ENCODE data around the gene NUDT9. TPM values are rescaled to one million over a fixed set of nuclear protein-coding genes. Genes with fewer than 3 reads are reported as not detected.

The NUDT9 gene
- total RNA-seq, 1 donor from 2014 or later: 43.9 TPM

- Histone ChIP-seq H3K27me3 (no peaks in the 10 kb centered on the region), H3K4me1 (no peaks in the 10 kb centered on the region), H3K36me3 (peaks cover 16% of the 10 kb centered on the region), H3K4me3 (no peak overlapping the region), H3K9me3 (no peaks in the 10 kb centered on the region), H3K27ac (no peak overlapping the region)
- peak; percentile 64 for ATAC-seq
- no peak for DNase-seq
- intact Hi-C loops (cut with DNase I): loop anchor here (10.0 kb wide), 1 partner anchor 86 kb away; no protein-coding TSS in a partner anchor
- no peak for TF ChIP-seq CTCF (IDR thresholded peaks at IDR 0.05)
Observed at GRCh38 chr4:87461281-87461700, 38.9 kb downstream of the NUDT9 start.

GRCh38 chr4:87462102-87462501 lies 39.7 kb downstream of the NUDT9 start:
- DNase-seq: no peak
- H3K36me3 ChIP-seq: peaks cover 16% of the 10 kb centered on the region
- H3K4me1 ChIP-seq: no peaks in the 10 kb centered on the region
- no peak for TF ChIP-seq CTCF (IDR thresholded peaks at IDR 0.05)
- H3K9me3 ChIP-seq: no peaks in the 10 kb centered on the region
- H3K27me3 ChIP-seq: no peaks in the 10 kb centered on the region
- no peak overlapping the region for H3K4me3 ChIP-seq
- no peak overlapping the region for H3K27ac ChIP-seq
- ATAC-seq: peak; percentile 51
- intact Hi-C loops (cut with DNase I): loop anchor here (10.0 kb wide), 1 partner anchor 87 kb away; no protein-coding TSS in a partner anchor

GRCh38 chr4:87465739-87466366 lies 43.5 kb downstream of the NUDT9 start:
- TF ChIP-seq CTCF (IDR thresholded peaks at IDR 0.05): peak; percentile 69
- H3K27me3 ChIP-seq: no peaks in the 10 kb centered on the region
- intact Hi-C loops (cut with DNase I): loop anchor here (10.0 kb wide), 1 partner anchor 91 kb away; no protein-coding TSS in a partner anchor
- no peaks in the 10 kb centered on the region for H3K9me3 ChIP-seq
- DNase-seq (no peak), ATAC-seq (peak; percentile 66)
- no peak overlapping the region for H3K27ac ChIP-seq
- no peak overlapping the region for H3K4me3 ChIP-seq
- H3K4me1 ChIP-seq: no peaks in the 10 kb centered on the region
- no peaks in the 10 kb centered on the region for H3K36me3 ChIP-seq

- no peaks in the 10 kb centered on the region for H3K27me3 ChIP-seq
- DNase-seq (no peak), ATAC-seq (no peak)
- H3K4me1 ChIP-seq: no peaks in the 10 kb centered on the region
- intact Hi-C loops (cut with DNase I): loop anchor here (10.0 kb wide), 1 partner anchor 95 kb away; no protein-coding TSS in a partner anchor
- peaks cover 7% of the 10 kb centered on the region for H3K36me3 ChIP-seq
- no peak overlapping the region for H3K27ac ChIP-seq
- no peak overlapping the region for H3K4me3 ChIP-seq
- TF ChIP-seq CTCF (IDR thresholded peaks at IDR 0.05): no peak
- H3K9me3 ChIP-seq: no peaks in the 10 kb centered on the region
Observed at GRCh38 chr4:87469390-87469789, 47.0 kb downstream of the NUDT9 start.

- no peaks in the 10 kb centered on the region for H3K27me3 ChIP-seq
- intact Hi-C loops (cut with DNase I): no loop called here
- H3K27ac ChIP-seq: no peak overlapping the region
- no peak for DNase-seq
- H3K4me1 ChIP-seq: no peaks in the 10 kb centered on the region
- ATAC-seq: no peak
- no peak overlapping the region for H3K4me3 ChIP-seq
- H3K9me3 ChIP-seq: no peaks in the 10 kb centered on the region
- TF ChIP-seq CTCF (IDR thresholded peaks at IDR 0.05): no peak
- H3K36me3 ChIP-seq: peaks cover 62% of the 10 kb centered on the region
Observed at GRCh38 chr4:87476934-87477333, 54.6 kb downstream of the NUDT9 start.

Data from upper lobe of right lung (tissue), 1 donor.